Psoas muscle (tissue), 8 donors: Measurements from ENCODE around the gene ARHGAP21. TPM values are rescaled to one million over a fixed set of nuclear protein-coding genes. Genes with fewer than 3 reads are reported as not detected.

Experiments used
- ATAC-seq, 4 donors: fragments of 200-7000 bp; cut with Tn5 transposase; one replicate each; pipeline ENCODE4 v1.9.1; 2020; ENCODE audit warnings: moderate library complexity in 3 of 4, mild to moderate bottlenecking in 2 of 4
- DNase-seq, 2 donors: peaks; one replicate each; pipeline ENCODE4 v3.0.0-alpha.2; 2020
- H3K27ac ChIP-seq: fragments of 200-600 bp; one replicate; pipeline ENCODE4 v1.8.0; 2022
- H3K27me3 ChIP-seq, 3 donors: fragments of 200-600 bp in 1 of 3; one replicate each; pipeline versions ENCODE4 v1.6.1 to v1.8.0; 2013 to 2022; ENCODE audit warnings: low read length in 2 of 3, mild to moderate bottlenecking in 2 of 3, moderate library complexity in 1 of 3; ENCODE audit not compliant: insufficient read depth in 3 of 3
- H3K36me3 ChIP-seq, 2 donors: fragments of 200-600 bp in 1 of 2; one replicate each; pipeline versions ENCODE4 v1.6.1 to v1.8.0; 2013 to 2022; ENCODE audit warnings: low read depth in 1 of 2, mild to moderate bottlenecking in 1 of 2, moderate library complexity in 1 of 2; ENCODE audit not compliant: insufficient read depth in 1 of 2
- H3K4me1 ChIP-seq: fragments of 200-600 bp; one replicate; pipeline ENCODE4 v1.8.0; 2022
- H3K4me3 ChIP-seq: fragments of 200-600 bp; one replicate; pipeline ENCODE4 v1.8.0; 2022; ENCODE audit warnings: mild to moderate bottlenecking
- H3K9me3 ChIP-seq: fragments of 200-600 bp; one replicate; pipeline ENCODE4 v1.8.0; 2022
- WGBS, 3 donors: extraction: QIAGEN DNeasy Blood & Tissue Kit; methylation state at CpG; one replicate each; pipeline versions ENCODE4 v1.1.6 to v1.1.7; 2013; 5-methylcytosine and 5-hydroxymethylcytosine counted together
- intact Hi-C, 2 donors: fragments of 100-400 bp; cut with DNase I; formaldehyde crosslinking; loops; one replicate each; pipeline versions ENCODE4 v1.11.0 to v1.14.2; 2022
- polyA plus RNA-seq, 3 donors: library from polyadenylated mRNA; stranded (reverse); fragments of 200-250 nt; gene quantifications; one replicate each; pipeline ENCODE4 v1.2.3, GENCODE V29; 2013
- total RNA-seq, 4 donors: library from RNA; stranded (reverse); fragmentation: NEBNext Ultra II Directional in 2 of 4; extraction: Animal tissue kit (Norgen Biotek cat#: 25700) in 2 of 4; gene quantifications; one replicate each; pipeline versions ENCODE4 v1.2.1 to v1.2.4, GENCODE V29; 2021 to 2023
- TF ChIP-seq, protein P1 (sequence below): fragments of 200-600 bp; IDR thresholded peaks from one replicate; pipeline ENCODE4 v1.8.0; 2022; ENCODE audit warnings: antibody characterized with exemption
- donor health status: healthy with polysubstance abuse.
- donor health status: DM: no; HTN: no; CAD: no; lungs with moderate emphysema.
- donor health status: Bipolar disorder and iron deficiency.
- donor health status: healthy.
- donor health status: DM: yes; HTN: yes; CAD: no.
- donor health status: DM: no; HTN: no; CAD: no.
- donor health status: DM: no; HTN: no; CAD: no.
- donor health status: DM: yes; HTN: yes; CAD: no.

ARHGAP21 gene
- total and polyA plus RNA-seq, 7 donors: 16.1 to 44.7 (median 34.2) TPM

DNA sequence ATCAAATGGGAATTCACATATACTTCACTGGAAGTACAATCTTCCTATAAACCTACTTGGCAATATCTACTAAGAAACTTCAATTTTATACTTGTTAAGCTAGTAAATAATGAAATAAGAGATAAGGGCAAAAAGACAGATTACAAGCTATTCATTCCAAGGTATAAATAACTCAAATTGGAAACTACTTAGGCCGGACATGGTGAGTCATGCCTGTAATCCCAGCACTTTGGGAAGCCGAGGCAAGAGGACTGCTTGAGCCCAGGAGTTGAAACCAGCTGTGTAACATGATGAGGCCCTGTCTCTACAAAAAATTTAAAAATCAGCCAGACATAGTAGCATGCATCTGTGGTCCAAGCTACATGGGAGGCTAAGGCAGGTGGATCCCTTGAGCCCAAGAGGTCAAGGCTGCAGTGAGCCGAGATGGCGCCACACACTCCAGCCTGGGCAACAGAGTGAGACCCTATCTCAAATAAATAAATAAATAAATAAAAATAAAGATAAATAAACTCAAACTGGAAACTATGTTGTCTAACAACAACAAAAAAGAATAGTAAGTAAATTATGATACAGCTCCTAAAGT is 37.6 kb downstream of the ARHGAP21 start:
- H3K4me1 ChIP-seq: peaks cover 29% of the 10 kb centered on the region
- H3K4me3 ChIP-seq: no peak overlapping the region
- DNase-seq (no peak), ATAC-seq (peak in 3 of 4 donors; percentile 46 to 65 (median 62))
- no peaks in the 10 kb centered on the region for H3K36me3 ChIP-seq
- TF ChIP-seq, protein P1, sequence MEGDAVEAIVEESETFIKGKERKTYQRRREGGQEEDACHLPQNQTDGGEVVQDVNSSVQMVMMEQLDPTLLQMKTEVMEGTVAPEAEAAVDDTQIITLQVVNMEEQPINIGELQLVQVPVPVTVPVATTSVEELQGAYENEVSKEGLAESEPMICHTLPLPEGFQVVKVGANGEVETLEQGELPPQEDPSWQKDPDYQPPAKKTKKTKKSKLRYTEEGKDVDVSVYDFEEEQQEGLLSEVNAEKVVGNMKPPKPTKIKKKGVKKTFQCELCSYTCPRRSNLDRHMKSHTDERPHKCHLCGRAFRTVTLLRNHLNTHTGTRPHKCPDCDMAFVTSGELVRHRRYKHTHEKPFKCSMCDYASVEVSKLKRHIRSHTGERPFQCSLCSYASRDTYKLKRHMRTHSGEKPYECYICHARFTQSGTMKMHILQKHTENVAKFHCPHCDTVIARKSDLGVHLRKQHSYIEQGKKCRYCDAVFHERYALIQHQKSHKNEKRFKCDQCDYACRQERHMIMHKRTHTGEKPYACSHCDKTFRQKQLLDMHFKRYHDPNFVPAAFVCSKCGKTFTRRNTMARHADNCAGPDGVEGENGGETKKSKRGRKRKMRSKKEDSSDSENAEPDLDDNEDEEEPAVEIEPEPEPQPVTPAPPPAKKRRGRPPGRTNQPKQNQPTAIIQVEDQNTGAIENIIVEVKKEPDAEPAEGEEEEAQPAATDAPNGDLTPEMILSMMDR: no peak
- H3K9me3 ChIP-seq: no peaks in the 10 kb centered on the region
- intact Hi-C loops: loop anchor here in 1 of 2 donors (5.0 kb wide), 1 partner anchor 36 kb away; the partner anchor contains the start of gene ARHGAP21
- peak overlapping the region; percentile 1 for H3K27ac ChIP-seq
- WGBS, 3 donors: 37 to 56% (median 39%) methylated on average over 4 of the region's 4 CpGs
- no peaks in the 10 kb centered on the region for H3K27me3 ChIP-seq

DNA sequence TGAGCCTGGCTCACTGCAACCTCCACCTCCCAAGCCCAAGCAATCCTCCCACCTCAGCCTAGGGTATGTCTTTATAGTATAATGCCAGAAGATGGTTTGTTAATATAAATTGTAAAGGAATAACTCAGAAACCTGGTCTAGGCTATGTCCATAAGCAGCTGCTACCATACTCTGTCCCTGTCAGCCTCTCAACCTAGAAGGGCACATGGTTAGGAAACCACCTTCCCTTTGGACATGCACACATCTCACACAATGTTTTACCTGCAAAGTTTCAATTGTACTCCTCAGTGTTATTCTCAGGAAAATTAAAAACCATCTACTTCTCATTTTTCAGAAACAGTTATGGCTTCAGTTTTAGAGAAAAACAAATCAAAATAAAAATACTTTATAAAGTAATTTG is 40.1 kb downstream of the ARHGAP21 start:
- no peak for ATAC-seq
- Histone ChIP-seq H3K27me3 (no peaks in the 10 kb centered on the region), H3K27ac (no peak overlapping the region), H3K9me3 (no peaks in the 10 kb centered on the region), H3K36me3 (no peaks in the 10 kb centered on the region), H3K4me1 (peaks cover 29% of the 10 kb centered on the region), H3K4me3 (no peak overlapping the region)
- TF ChIP-seq, protein P1: no peak
- intact Hi-C loops: loop anchor here in 1 of 2 donors (5.0 kb wide), 1 partner anchor 41 kb away; no protein-coding TSS in a partner anchor
- no peak for DNase-seq

GRCh38 chr10:24681572-24682088 is 42.1 kb downstream of the ARHGAP21 start:
- TF ChIP-seq, protein P1: no peak
- H3K4me3 ChIP-seq: no peak overlapping the region
- H3K27ac ChIP-seq: peak overlapping the region; percentile 38
- H3K9me3 ChIP-seq: no peaks in the 10 kb centered on the region
- no peaks in the 10 kb centered on the region for H3K27me3 ChIP-seq
- intact Hi-C loops: loop anchor here in 1 of 2 donors (5.0 kb wide), 1 partner anchor 39 kb away; no protein-coding TSS in a partner anchor
- no peaks in the 10 kb centered on the region for H3K36me3 ChIP-seq
- 21 to 36% (median 32%) methylated on average over 6 of the region's 6 CpGs for WGBS, 3 donors
- peaks cover 27% of the 10 kb centered on the region for H3K4me1 ChIP-seq
- peak; percentile 42 to 65 (median 51) for ATAC-seq
- no peak for DNase-seq

- Histone ChIP-seq H3K27ac (peak overlapping the region; percentile 38), H3K4me3 (peak overlapping the region; percentile 13), H3K9me3 (no peaks in the 10 kb centered on the region), H3K4me1 (peaks cover 27% of the 10 kb centered on the region), H3K27me3 (no peaks in the 10 kb centered on the region), H3K36me3 (no peaks in the 10 kb centered on the region)
- ATAC-seq: peak; percentile 53 to 76 (median 70)
- TF ChIP-seq, protein P1: no peak
- DNase-seq: no peak
- WGBS, 3 donors: 44 to 57% (median 52%) methylated on average over 3 of the region's 3 CpGs
- intact Hi-C loops: loop anchor here in 1 of 2 donors (5.0 kb wide), 1 partner anchor 39 kb away; no protein-coding TSS in a partner anchor
Observed at GRCh38 chr10:24680647-24681524, 42.8 kb downstream of the ARHGAP21 start.
